WTC11 (cell line): ENCODE data around the gene SNTA1. TPM values are rescaled to one million over a fixed set of nuclear protein-coding genes. Genes with fewer than 3 reads are reported as not detected.
"Not testable (repeated sequence)": the region's sequence is repeated elsewhere in the genome, so short reads cannot be mapped to it uniquely, and the experiment has no call there.

Experiments used
- ATAC-seq: fragments of 200-7000 bp; cut with Tn5 transposase; 2 replicates; pipeline ENCODE4 v1.10.0; 2021; ENCODE audit warnings: mild to moderate bottlenecking, moderate library complexity
- CTCF ChIA-PET: fragments of 300-600 bp; sonication (Branson Sonifier 250); formaldehyde crosslinking; loops from one replicate; lab custom pipeline; 2021; ENCODE audit warnings: antibody characterized with exemption; lab: Charles Lee
- POLR2A ChIA-PET: fragments of 350-600 bp; sonication (Branson Sonifier 250); formaldehyde crosslinking; loops from one replicate; lab custom pipeline; 2021; ENCODE audit warnings: antibody characterized with exemption; lab: Charles Lee
- DNase-seq: peaks from one replicate; pipeline ENCODE4 v3.0.0; 2021; ENCODE audit warnings: low spot score
- H3K27ac Mint-ChIP-seq: 2 replicates; pipeline ENCODE4 v1.8.0; 2021; ENCODE audit warnings: mixed read lengths
- H3K27me3 Mint-ChIP-seq: 2 replicates; pipeline ENCODE4 v1.8.0; 2021; ENCODE audit warnings: low read depth, mild to moderate bottlenecking, moderate library complexity, mixed read lengths
- H3K36me3 Mint-ChIP-seq: 2 replicates; pipeline ENCODE4 v1.8.0; 2021; ENCODE audit warnings: mixed read lengths
- H3K4me1 Mint-ChIP-seq: 2 replicates; pipeline ENCODE4 v1.8.0; 2022; ENCODE audit warnings: mixed read lengths
- H3K4me3 Mint-ChIP-seq: 2 replicates; pipeline ENCODE4 v1.8.0; 2021; ENCODE audit warnings: mild to moderate bottlenecking, moderate library complexity, mixed read lengths
- H3K9me3 Mint-ChIP-seq: 2 replicates; pipeline ENCODE4 v1.8.0; 2021; ENCODE audit warnings: mixed read lengths
- ATF2 ChIP-seq: sonication (generic); formaldehyde crosslinking; IDR thresholded peaks from 2 replicates; pipeline ENCODE4 v1.8.1; 2022; ENCODE audit warnings: low read depth, missing genetic modification reagents, borderline replicate concordance
- E2F1 ChIP-seq: sonication (generic); formaldehyde crosslinking; IDR thresholded peaks from 2 replicates; pipeline ENCODE4 v1.8.0; 2022; ENCODE audit warnings: mild to moderate bottlenecking, missing genetic modification reagents
- ESRRA ChIP-seq: sonication (generic); formaldehyde crosslinking; IDR thresholded peaks from 2 replicates; pipeline ENCODE4 v1.8.1; 2022; ENCODE audit warnings: mild to moderate bottlenecking, missing genetic modification reagents, borderline replicate concordance
- MLX ChIP-seq: sonication (generic); formaldehyde crosslinking; IDR thresholded peaks from 2 replicates; pipeline ENCODE4 v1.8.1; 2023; ENCODE audit warnings: mild to moderate bottlenecking, missing genetic modification reagents, moderate library complexity
- MYBL2 ChIP-seq: sonication (generic); formaldehyde crosslinking; IDR thresholded peaks from 2 replicates; pipeline ENCODE4 v1.8.1; 2023; ENCODE audit warnings: mild to moderate bottlenecking, moderate library complexity, missing genetic modification reagents
- NFATC4 ChIP-seq: fragments of 250-450 bp; sonication (Bioruptor Pico); IDR thresholded peaks from 2 replicates; pipeline ENCODE4 v1.9.0; 2021; ENCODE audit warnings: mild to moderate bottlenecking
- ZNF138 ChIP-seq: sonication (generic); formaldehyde crosslinking; conservative IDR thresholded peaks from 2 replicates; pipeline ENCODE4 v1.8.1; 2022; ENCODE audit warnings: mild to moderate bottlenecking, moderate library complexity, missing genetic modification reagents
- ZNF232 ChIP-seq: sonication (generic); formaldehyde crosslinking; IDR thresholded peaks from 2 replicates; pipeline ENCODE4 v1.8.0; 2022; ENCODE audit warnings: mild to moderate bottlenecking, missing genetic modification reagents
- ZNF532 ChIP-seq: fragments of 250-450 bp; sonication (Bioruptor Pico); IDR thresholded peaks from 2 replicates; pipeline ENCODE4 v1.9.0; 2021; ENCODE audit warnings: mild to moderate bottlenecking, borderline replicate concordance
- total RNA-seq: library from RNA; stranded (reverse); gene quantifications from 3 replicates; pipeline ENCODE4 v1.2.3, GENCODE V29; 2021
- TF ChIP-seq, protein P1 (sequence below): sonication (generic); formaldehyde crosslinking; IDR thresholded peaks from 2 replicates; pipeline ENCODE4 v1.8.1; 2022; ENCODE audit warnings: missing genetic modification reagents, borderline replicate concordance

The SNTA1 gene
- total RNA-seq, 1 experiment from 2014 or later = 5.3 TPM

GRCh38 chr20:33393609-33394008 is 50.0 kb downstream of the SNTA1 start:
- ChIA-PET POLR2A (no interaction called here), CTCF (no interaction called here)
- H3K4me3 Mint-ChIP-seq = no peak overlapping the region
- TF ChIP-seq NFATC4 (no peak), MLX (no peak), ZNF532 (no peak), MYBL2 (no peak)
- TF ChIP-seq, protein P1, sequence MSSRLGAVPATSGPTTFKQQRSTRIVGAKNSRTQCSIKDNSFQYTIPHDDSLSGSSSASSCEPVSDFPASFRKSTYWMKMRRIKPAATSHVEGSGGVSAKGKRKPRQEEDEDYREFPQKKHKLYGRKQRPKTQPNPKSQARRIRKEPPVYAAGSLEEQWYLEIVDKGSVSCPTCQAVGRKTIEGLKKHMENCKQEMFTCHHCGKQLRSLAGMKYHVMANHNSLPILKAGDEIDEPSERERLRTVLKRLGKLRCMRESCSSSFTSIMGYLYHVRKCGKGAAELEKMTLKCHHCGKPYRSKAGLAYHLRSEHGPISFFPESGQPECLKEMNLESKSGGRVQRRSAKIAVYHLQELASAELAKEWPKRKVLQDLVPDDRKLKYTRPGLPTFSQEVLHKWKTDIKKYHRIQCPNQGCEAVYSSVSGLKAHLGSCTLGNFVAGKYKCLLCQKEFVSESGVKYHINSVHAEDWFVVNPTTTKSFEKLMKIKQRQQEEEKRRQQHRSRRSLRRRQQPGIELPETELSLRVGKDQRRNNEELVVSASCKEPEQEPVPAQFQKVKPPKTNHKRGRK (CRISPR knock-in tag) = no peak
- H3K27ac Mint-ChIP-seq = no peak overlapping the region
- H3K27me3 Mint-ChIP-seq = no peaks in the 10 kb centered on the region
- H3K9me3 Mint-ChIP-seq = peaks cover 5% of the 10 kb centered on the region; the same call in 1 of the 2 replicates
- ATAC-seq = no peak
- H3K36me3 Mint-ChIP-seq = peaks cover 64% of the 10 kb centered on the region
- DNase-seq = no peak
- no peaks in the 10 kb centered on the region for H3K4me1 Mint-ChIP-seq

DNA sequence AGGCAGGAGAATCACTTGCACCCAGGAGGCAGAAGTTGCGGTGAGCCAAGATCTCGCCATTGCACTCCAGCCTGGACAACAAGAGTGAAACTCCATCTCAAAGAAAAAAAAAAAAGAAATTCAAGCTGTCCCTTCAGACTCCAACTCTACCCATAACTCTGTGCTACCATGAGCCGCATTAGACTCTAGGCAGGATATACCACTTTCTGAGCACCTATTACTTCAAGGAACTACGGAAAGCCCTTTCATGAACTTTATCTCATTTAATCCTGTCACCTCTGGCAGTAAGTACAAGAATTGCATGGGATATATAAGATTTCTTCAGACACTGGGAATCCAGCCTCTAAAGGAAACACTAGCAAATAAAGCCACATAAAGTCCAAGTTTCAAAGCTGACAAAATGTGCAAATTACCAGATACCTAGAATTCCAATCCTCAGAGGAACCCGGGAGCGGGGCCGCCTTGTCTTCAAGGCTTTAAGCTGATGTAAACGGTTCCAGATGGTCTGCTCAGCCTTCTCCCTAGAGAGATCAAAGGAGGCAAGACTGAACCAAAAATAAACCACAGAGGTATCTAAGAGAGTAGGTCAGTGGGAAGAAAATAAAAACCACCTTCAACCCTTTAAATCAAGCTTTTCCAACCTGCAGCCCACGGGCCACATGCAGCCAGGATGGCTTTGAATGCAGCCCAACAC is 51.7 kb downstream of the SNTA1 start:
- ChIA-PET CTCF (no interaction called here), POLR2A (interaction anchor here (0.6 to 0.7 kb wide), 2 partner anchors 18 to 35 kb away, joined by 4 to 7 read pairs; no protein-coding TSS in a partner anchor)
- H3K27ac Mint-ChIP-seq = no peak overlapping the region
- peaks cover 73% of the 10 kb centered on the region for H3K36me3 Mint-ChIP-seq
- no peaks in the 10 kb centered on the region for H3K27me3 Mint-ChIP-seq
- no peak for TF ChIP-seq E2F1 (CRISPR knock-in tag)
- TF ChIP-seq ATF2 = no peak
- no peak for TF ChIP-seq ZNF138 (CRISPR knock-in tag)
- TF ChIP-seq ESRRA (CRISPR knock-in tag) = no peak
- no peak for TF ChIP-seq ZNF232 (CRISPR knock-in tag)
- DNase-seq (no peak), ATAC-seq (no peak)
- peaks cover 5% of the 10 kb centered on the region; the same call in 1 of the 2 replicates for H3K9me3 Mint-ChIP-seq
- no peak overlapping the region for H3K4me3 Mint-ChIP-seq
- no peaks in the 10 kb centered on the region for H3K4me1 Mint-ChIP-seq

DNA sequence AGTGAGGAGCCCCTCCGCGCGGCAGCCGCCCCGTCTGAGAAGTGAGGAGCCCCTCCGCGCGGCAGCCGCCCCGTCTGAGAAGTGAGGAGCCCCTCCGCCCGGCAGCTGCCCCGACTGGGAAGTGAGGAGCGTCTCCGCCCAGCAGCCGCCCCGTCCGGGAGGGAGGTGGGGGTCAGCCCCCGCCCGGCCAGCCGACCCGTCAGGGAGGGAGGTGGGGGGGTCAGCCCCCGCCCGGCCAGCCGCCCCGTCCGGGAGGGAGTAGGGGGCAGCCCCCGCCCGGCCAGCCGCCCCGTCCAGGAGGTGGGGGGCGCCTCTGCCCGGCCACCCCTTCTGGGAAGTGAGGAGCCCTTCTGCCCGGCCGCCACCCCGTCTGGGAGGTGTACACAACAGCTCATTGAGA is 54.2 kb downstream of the SNTA1 start:
- DNase-seq, H3K4me1 Mint-ChIP-seq, H3K27me3 Mint-ChIP-seq, POLR2A ChIA-PET, H3K4me3 Mint-ChIP-seq, H3K27ac Mint-ChIP-seq, ATAC-seq, H3K9me3 Mint-ChIP-seq, CTCF ChIA-PET: not testable (repeated sequence)
- H3K36me3 Mint-ChIP-seq = peaks cover 66% of the 10 kb centered on the region
